HG02981 (cell line): ENCODE results near the gene ZBTB25.

ENCODE experiments used
- ATAC-seq: cut with Tn5 transposase; IDR thresholded peaks from one replicate; pipeline ENCODE4 v1.9.1; 2021; ENCODE audit warnings: mild to moderate bottlenecking, moderate library complexity; ENCODE audit not compliant: unreplicated experiment

The ZBTB25 gene

DNA sequence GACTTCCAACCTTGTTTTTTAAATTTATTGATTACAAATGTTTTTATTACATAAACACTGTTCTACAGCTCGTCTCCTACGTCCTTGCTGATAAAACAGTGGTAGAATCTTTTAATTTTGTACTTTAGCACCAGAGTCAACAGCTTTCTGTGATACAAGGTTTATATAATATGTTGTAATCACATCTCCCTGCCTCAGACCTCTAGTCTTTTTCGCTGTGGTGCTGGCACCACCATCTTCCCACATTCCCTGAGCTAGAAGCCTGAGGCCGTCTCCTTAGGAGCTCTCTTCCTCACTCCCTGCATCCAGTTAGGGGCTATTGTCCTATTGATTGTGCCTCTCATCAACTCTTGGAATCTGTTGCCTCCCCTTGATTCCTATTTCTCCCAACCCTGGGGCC, 98.3 kb downstream of the ZBTB25 start:
- no peak for ATAC-seq

DNA sequence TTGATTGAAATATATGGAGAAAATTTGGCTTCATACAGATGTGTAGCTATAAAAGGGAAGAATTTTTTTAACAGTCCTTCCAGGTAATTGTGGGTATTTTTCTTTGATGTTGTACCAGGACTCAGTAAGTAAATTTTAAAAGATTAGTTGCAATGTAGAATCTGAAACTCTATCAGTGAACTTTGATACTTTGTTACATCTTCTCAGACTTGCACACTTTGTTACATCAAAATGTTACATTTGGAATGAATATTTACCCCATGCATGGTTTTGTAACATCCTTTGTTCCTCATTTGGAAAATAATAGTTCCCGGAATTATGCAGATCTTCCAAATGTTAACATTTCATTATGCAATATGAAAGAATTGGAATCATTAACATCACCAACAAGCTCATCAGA, 101.7 kb downstream of the ZBTB25 start:
- no peak for ATAC-seq

DNA sequence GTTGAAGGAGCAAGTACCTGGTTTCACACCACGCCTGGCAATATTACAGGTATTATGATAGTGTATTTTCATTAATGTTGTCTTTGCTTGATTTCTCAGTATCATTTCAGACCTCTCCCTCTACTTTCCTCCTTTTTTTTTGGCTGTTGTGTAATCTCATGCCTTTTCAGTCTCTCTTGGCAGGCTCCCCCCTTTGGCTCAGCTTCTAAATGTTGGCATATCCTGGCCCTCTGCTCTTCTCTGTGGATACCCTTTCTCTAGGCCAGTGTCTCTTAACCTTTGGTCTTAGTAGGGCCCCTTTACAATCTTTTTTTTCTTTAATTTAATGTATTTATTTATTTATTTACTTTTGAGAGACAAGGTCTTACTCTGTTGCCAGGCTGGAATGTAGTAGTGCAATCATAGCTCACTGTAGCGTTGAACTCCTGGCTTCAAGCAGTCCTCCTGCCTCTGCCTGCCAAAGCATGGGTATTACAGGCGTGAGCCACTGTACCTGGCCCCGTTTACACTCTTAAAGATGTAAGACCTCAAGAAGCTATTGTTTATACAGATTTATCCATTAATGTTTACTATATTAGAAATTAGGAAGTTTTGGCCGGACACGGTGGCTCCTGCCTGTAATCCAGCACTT, 102.7 kb downstream of the ZBTB25 start:
- ATAC-seq: no peak
